ENCODE measurements around the gene LAMA2. TPM values are rescaled to one million over a fixed set of nuclear protein-coding genes. Genes with fewer than 3 reads are reported as not detected.

LAMA2 gene
- total and polyA plus RNA-seq, 2 of the 8 experiments (the other 6 are each of a cell fraction or from before 2014, with no cell fraction given): 1.3 to 3.8 TPM

- TF ChIP-seq CHD7 (IDR thresholded peaks at IDR 0.05; ENCODE audit: insufficient replicate concordance, low read length) (no peak), CHD2 (IDR thresholded peaks at IDR 0.05; ENCODE audit: low read length) (no peak), EZH2 (IDR thresholded peaks at IDR 0.05; ENCODE audit: low read depth, low read length, severe bottlenecking) (no peak), SIRT6 (IDR thresholded peaks at IDR 0.05; ENCODE audit: low read length) (no peak), PHF8 (conservative IDR thresholded peaks at IDR 0.05; ENCODE audit: low read depth, low read length) (no peak), HDAC6 (IDR thresholded peaks at IDR 0.05; ENCODE audit: low read depth, low read length) (no peak), GTF2F1 (IDR thresholded peaks at IDR 0.05; ENCODE audit: borderline replicate concordance, low read depth, low read length) (no peak), BCL11A (IDR thresholded peaks at IDR 0.05; ENCODE audit: low read depth in 2 of 2, low read length in 2 of 2) (no peak), SIN3A (conservative IDR thresholded peaks at IDR 0.05 in 1 of 2, IDR thresholded peaks at IDR 0.05 in 1 of 2; ENCODE audit: low read depth in 1 of 2, low read length in 2 of 2) (no peak), TAF1 (IDR thresholded peaks at IDR 0.05; ENCODE audit: low read depth, low read length) (no peak)
These were observed 633.1 kb downstream of the LAMA2 start (continued) for GRCh38 chr6:129516005-129516404.
